B cell (primary cell): ENCODE data around the gene COL26A1. TPM values are rescaled to one million over a fixed set of nuclear protein-coding genes. Genes with fewer than 3 reads are reported as not detected.

Experiments
- ATAC-seq: fragments of 200-7000 bp; cut with Tn5 transposase; one replicate; pipeline ENCODE4 v1.10.0; 2021; ENCODE audit warnings: low read depth, mild to moderate bottlenecking, moderate number of reproducible peaks, moderate library complexity
- CTCF ChIA-PET: fragments of 350-600 bp; sonication (Branson Sonifier 250); formaldehyde crosslinking; loops from one replicate; lab custom pipeline; 2021; ENCODE audit warnings: antibody characterized with exemption, inconsistent platforms; lab: Charles Lee
- POLR2A ChIA-PET: fragments of 350-600 bp; sonication (Branson Sonifier 250); formaldehyde crosslinking; loops from one replicate; lab custom pipeline; 2021; ENCODE audit warnings: antibody characterized with exemption; lab: Charles Lee
- DNase-seq: peaks from one replicate; pipeline ENCODE4 v3.0.0; 2013
- H2AFZ ChIP-seq: 2 replicates; pipeline ENCODE4 v1.6.1; 2012; ENCODE audit warnings: mild to moderate bottlenecking, low read depth, low read length; ENCODE audit not compliant: insufficient read depth, poor library complexity, severe bottlenecking
- H3K27ac ChIP-seq, 2 donors: 1 replicate in 1 of 2; 2 replicates in 1 of 2; pipeline ENCODE4 v1.5.1; 2012 to 2013; ENCODE audit warnings: low read length in 2 of 2, mild to moderate bottlenecking in 2 of 2, moderate library complexity in 1 of 2
- H3K27me3 ChIP-seq, 4 experiments: fragments of 200-600 bp in 1 of 4; sonication (generic) in 1 of 4; replicated peaks in 1 of 4; 1 replicate in 2 of 4; 2 replicates in 2 of 4; pipeline versions ENCODE4 v1.6.1 to v1.7.0; 2013 to 2016; ENCODE audit warnings: low read length in 3 of 4, mild to moderate bottlenecking in 2 of 4, mixed read lengths in 1 of 4, moderate library complexity in 1 of 4; ENCODE audit not compliant: insufficient read depth in 4 of 4, control insufficient read depth in 3 of 4; ENCODE audit errors: control extremely low read depth in 1 of 4
- H3K36me3 ChIP-seq, 2 experiments: replicated peaks in 1 of 2; 1 replicate in 1 of 2; 2 replicates in 1 of 2; pipeline versions ENCODE4 v1.6.1 to v1.7.1; 2013; ENCODE audit warnings: low read length in 1 of 2; ENCODE audit not compliant: insufficient read depth in 2 of 2, control insufficient read depth in 1 of 2; ENCODE audit errors: control extremely low read depth in 1 of 2, extremely low read depth in 1 of 2
- H3K4me1 ChIP-seq, 2 donors: fragments of 200-600 bp in 1 of 2; sonication (generic) in 1 of 2; 1 replicate in 1 of 2; 2 replicates in 1 of 2; pipeline versions ENCODE4 v1.5.1 to v1.6.1; 2013 to 2017; ENCODE audit warnings: low read length in 2 of 2; ENCODE audit not compliant: control insufficient read depth in 2 of 2, insufficient read depth in 2 of 2
- H3K4me2 ChIP-seq: replicated peaks from 2 replicates; pipeline ENCODE3; 2012; ENCODE audit warnings: mild to moderate bottlenecking, low read depth, low read length; ENCODE audit not compliant: poor library complexity, severe bottlenecking
- H3K4me3 ChIP-seq, 5 experiments: fragments of 200-600 bp in 1 of 5; sonication (generic) in 1 of 5; 1 replicate in 3 of 5; 2 replicates in 2 of 5; pipeline versions ENCODE4 v1.5.1 to v1.7.0; 2011 to 2016; ENCODE audit warnings: low read length in 4 of 5, mild to moderate bottlenecking in 4 of 5, low read depth in 2 of 5, control low read depth in 1 of 5, moderate library complexity in 1 of 5; ENCODE audit not compliant: insufficient read depth in 1 of 5; ENCODE audit errors: control extremely low read depth in 1 of 5, extremely low read depth in 1 of 5
- H3K79me2 ChIP-seq: fragments of 200-600 bp; sonication (generic); one replicate; pipeline ENCODE4 v1.6.0; 2016; ENCODE audit warnings: low read length; ENCODE audit not compliant: control insufficient read depth, insufficient read depth
- H3K9ac ChIP-seq: fragments of 200-600 bp; sonication (generic); 2 replicates; pipeline ENCODE4 v1.6.1; 2017; ENCODE audit warnings: mild to moderate bottlenecking, low read length, moderate library complexity
- H3K9me3 ChIP-seq, 3 donors: one replicate each; pipeline versions ENCODE4 v1.6.1 to v1.7.1; 2013; ENCODE audit warnings: low read length in 2 of 3; ENCODE audit not compliant: control insufficient read depth in 2 of 3, insufficient read depth in 1 of 3; ENCODE audit errors: control extremely low read depth in 1 of 3
- H4K20me1 ChIP-seq: 2 replicates; pipeline ENCODE4 v1.6.0; 2012; ENCODE audit warnings: mild to moderate bottlenecking, low read length; ENCODE audit not compliant: insufficient read depth, control insufficient read depth, poor library complexity, severe bottlenecking
- H3K27ac Mint-ChIP-seq: one replicate; pipeline ENCODE4 v1.8.0; 2021; ENCODE audit warnings: mixed read lengths
- H3K27me3 Mint-ChIP-seq: one replicate; pipeline ENCODE4 v1.8.0; 2021; ENCODE audit warnings: mixed read lengths
- H3K4me1 Mint-ChIP-seq: one replicate; pipeline ENCODE4 v1.8.0; 2021; ENCODE audit warnings: mixed read lengths
- H3K4me3 Mint-ChIP-seq: one replicate; pipeline ENCODE4 v1.8.0; 2021; ENCODE audit warnings: mixed read lengths
- H3K9me3 Mint-ChIP-seq: one replicate; pipeline ENCODE4 v1.8.0; 2022; ENCODE audit warnings: mixed read lengths; ENCODE audit not compliant: insufficient read depth
- CTCF ChIP-seq: fragments of 200-600 bp; IDR thresholded peaks from one replicate; pipeline ENCODE4 v1.8.0; 2022; ENCODE audit warnings: antibody characterized with exemption, mild to moderate bottlenecking
- EZH2 ChIP-seq: IDR thresholded peaks from 2 replicates; pipeline ENCODE4 v1.6.1; 2012; ENCODE audit warnings: borderline replicate concordance, low read depth, mild to moderate bottlenecking, moderate library complexity, low read length; ENCODE audit not compliant: insufficient read depth, poor library complexity, severe bottlenecking
- WGBS: methylation state at CpG from one replicate; pipeline ENCODE4 v1.1.5; 2013; ENCODE audit warnings: missing lambda C conversion rate; ENCODE audit not compliant: insufficient coverage; 5-methylcytosine and 5-hydroxymethylcytosine counted together
- intact Hi-C: fragments of 100-400 bp; cut with micrococcal nuclease; formaldehyde crosslinking; loops from one replicate; pipeline ENCODE4 v1.10.0; 2022
- polyA plus RNA-seq: library from polyadenylated mRNA; depleted of rRNA; stranded (reverse); fragments of >200 nt; gene quantifications from 2 replicates; pipeline ENCODE4 v1.2.3, GENCODE V29; 2012
- total RNA-seq, 2 donors: library from RNA; stranded (reverse); fragments of 120-200 nt in 1 of 2; gene quantifications; 1 replicate in 1 of 2; 2 replicates in 1 of 2; pipeline versions ENCODE4 v1.2.3 to v1.2.4, GENCODE V29; 2013 to 2022

COL26A1 gene
- total and polyA plus RNA-seq, 2 donors (not counting 1 experiment from before 2014, with no cell fraction given) = not detected

DNA sequence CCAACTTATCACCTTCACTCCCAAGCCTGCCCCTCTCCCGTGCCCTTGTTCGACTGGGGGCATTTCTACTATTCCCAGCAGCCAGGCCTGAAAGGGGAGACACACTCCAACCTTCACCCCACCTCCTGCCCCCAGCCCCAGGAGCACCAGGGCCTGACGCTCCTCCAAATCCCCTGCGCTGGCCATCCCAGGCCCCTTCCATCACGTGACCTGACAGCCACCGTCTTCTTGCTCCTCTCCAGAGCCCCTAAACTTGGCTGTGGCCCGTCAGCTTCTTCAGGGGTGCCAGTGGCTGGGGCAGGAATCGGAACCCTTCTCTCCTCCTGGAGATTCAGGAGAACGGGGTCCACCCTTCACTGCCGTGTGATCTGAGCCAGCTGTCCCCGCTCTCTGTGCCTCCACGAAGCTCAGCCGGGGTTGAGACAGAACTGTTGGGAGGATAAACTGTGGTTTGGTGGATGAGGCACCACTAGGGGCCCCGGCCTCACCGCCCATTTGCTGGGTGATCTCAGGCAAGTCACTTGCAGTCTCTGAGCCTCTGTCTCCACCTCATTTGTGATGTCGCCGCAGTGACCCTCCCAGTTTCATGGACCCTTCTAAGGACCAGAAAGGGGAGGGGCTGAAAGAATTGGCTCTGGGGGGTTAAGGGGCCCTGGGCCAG is 175.4 kb downstream of the COL26A1 start:
- H3K27me3 ChIP-seq = peaks cover 0 to 8% (median 1%) of the 10 kb centered on the region in 4 experiments
- no peaks in the 10 kb centered on the region for H3K4me1 Mint-ChIP-seq
- no peak for DNase-seq
- CTCF ChIA-PET = interaction anchor here (1.2 to 1.5 kb wide), 2 partner anchors 699 to 734 kb away, joined by 3 to 4 read pairs; no protein-coding TSS in a partner anchor
- 80% methylated on average over 14 of the region's 17 CpGs for WGBS
- H2AFZ ChIP-seq = no peak overlapping the region
- peaks cover 0 to 11% (median 0%) of the 10 kb centered on the region in 3 donors for H3K9me3 ChIP-seq
- no peak overlapping the region for H3K4me3 Mint-ChIP-seq
- H3K27me3 Mint-ChIP-seq = peaks cover 8% of the 10 kb centered on the region
- no peak overlapping the region for H3K27ac ChIP-seq
- no peak overlapping the region for H3K9ac ChIP-seq
- no peaks in the 10 kb centered on the region for H3K79me2 ChIP-seq
- no peaks in the 10 kb centered on the region for H4K20me1 ChIP-seq
- H3K27ac Mint-ChIP-seq = no peak overlapping the region
- no peaks in the 10 kb centered on the region for H3K9me3 Mint-ChIP-seq
- no peaks in the 10 kb centered on the region for H3K36me3 ChIP-seq
- H3K4me1 ChIP-seq = no peaks in the 10 kb centered on the region
- no peak overlapping the region for H3K4me2 ChIP-seq
- intact Hi-C loops = no loop called here
- TF ChIP-seq CTCF (no peak), EZH2 (no peak)
- no peak for ATAC-seq
- POLR2A ChIA-PET = no interaction called here
- H3K4me3 ChIP-seq = no peak overlapping the region
